Testis (tissue), 2 donors: ENCODE results near the gene TASL.

Experiments
- POLR2A ChIP-seq: fragments of 450-650 bp; IDR thresholded peaks from one replicate; pipeline ENCODE4 v1.6.1; 2017; ENCODE audit warnings: antibody characterized with exemption, mild to moderate bottlenecking, moderate library complexity
- TF ChIP-seq, protein P1 (sequence below), 3 experiments: fragments of 450-650 bp in 2 of 3; fragments of 200-600 bp in 1 of 3; sonication (generic) in 1 of 3; IDR thresholded peaks; one replicate each; pipeline ENCODE4 v1.5.1; 2016 to 2019; ENCODE audit warnings: antibody characterized with exemption in 3 of 3, mild to moderate bottlenecking in 2 of 3, moderate library complexity in 1 of 3

DNA sequence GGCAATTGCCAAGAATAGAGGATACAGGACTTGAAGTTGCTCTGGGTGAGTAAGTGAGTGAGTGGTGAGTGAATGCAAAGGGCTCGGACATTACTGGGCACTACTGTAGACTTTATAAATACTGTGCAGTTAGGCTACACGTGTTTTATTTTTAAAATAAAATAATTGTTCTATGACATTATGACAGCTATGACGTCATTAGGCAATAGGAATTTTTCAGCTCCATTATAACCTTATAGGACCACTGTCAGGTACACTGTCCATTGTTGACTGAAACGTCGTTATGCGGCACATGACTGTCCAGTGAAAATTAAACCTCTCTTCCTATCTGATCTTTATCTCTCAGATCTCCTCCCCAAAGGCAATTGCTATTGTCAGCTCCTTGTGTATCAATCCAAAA lies 5.1 kb upstream of the TASL start:
- TF ChIP-seq, protein P1, sequence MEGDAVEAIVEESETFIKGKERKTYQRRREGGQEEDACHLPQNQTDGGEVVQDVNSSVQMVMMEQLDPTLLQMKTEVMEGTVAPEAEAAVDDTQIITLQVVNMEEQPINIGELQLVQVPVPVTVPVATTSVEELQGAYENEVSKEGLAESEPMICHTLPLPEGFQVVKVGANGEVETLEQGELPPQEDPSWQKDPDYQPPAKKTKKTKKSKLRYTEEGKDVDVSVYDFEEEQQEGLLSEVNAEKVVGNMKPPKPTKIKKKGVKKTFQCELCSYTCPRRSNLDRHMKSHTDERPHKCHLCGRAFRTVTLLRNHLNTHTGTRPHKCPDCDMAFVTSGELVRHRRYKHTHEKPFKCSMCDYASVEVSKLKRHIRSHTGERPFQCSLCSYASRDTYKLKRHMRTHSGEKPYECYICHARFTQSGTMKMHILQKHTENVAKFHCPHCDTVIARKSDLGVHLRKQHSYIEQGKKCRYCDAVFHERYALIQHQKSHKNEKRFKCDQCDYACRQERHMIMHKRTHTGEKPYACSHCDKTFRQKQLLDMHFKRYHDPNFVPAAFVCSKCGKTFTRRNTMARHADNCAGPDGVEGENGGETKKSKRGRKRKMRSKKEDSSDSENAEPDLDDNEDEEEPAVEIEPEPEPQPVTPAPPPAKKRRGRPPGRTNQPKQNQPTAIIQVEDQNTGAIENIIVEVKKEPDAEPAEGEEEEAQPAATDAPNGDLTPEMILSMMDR (IDR thresholded peaks at IDR 0.05) = no peak
- TF ChIP-seq POLR2A = no peak
